Thoracic aorta (tissue), 2 donors: Measurements from ENCODE around the gene DMRT2. TPM values are rescaled to one million over a fixed set of nuclear protein-coding genes. Genes with fewer than 3 reads are reported as not detected.
A peak's percentile ranks its signal among the peaks of the same experiment; 100 is the strongest.

ENCODE experiments used
- ATAC-seq: fragments of 150-250 bp; one replicate; pipeline ENCODE4 v1.8.0; 2017; ENCODE audit warnings: low read depth; ENCODE audit not compliant: insufficient number of reproducible peaks, low FRiP score
- DNase-seq: peaks from one replicate; pipeline ENCODE4 v3.0.0-alpha.2; 2020; ENCODE audit warnings: low spot score
- H3K27ac ChIP-seq, 2 donors: fragments of 200-600 bp; sonication (generic); 1 replicate in 1 of 2; 2 replicates in 1 of 2; pipeline ENCODE4 v1.5.1; 2016; ENCODE audit warnings: mild to moderate bottlenecking in 2 of 2, moderate library complexity in 2 of 2
- H3K27me3 ChIP-seq: fragments of 200-600 bp; sonication (generic); replicated peaks from 2 replicates; pipeline ENCODE4 v1.6.0; 2016; ENCODE audit warnings: mild to moderate bottlenecking; ENCODE audit not compliant: insufficient read depth
- H3K36me3 ChIP-seq: fragments of 200-600 bp; sonication (generic); one replicate; pipeline ENCODE4 v1.5.1; 2016
- H3K4me1 ChIP-seq, 2 donors: fragments of 200-600 bp; sonication (generic); 1 replicate in 1 of 2; 2 replicates in 1 of 2; pipeline versions ENCODE4 v1.5.1 to v1.6.0; 2016; ENCODE audit warnings: low read depth in 2 of 2, mild to moderate bottlenecking in 1 of 2; ENCODE audit not compliant: control insufficient read depth in 1 of 2
- H3K4me3 ChIP-seq: fragments of 200-600 bp; sonication (generic); 2 replicates; pipeline ENCODE4 v1.5.1; 2016; ENCODE audit warnings: mild to moderate bottlenecking
- H3K9me3 ChIP-seq: fragments of 200-600 bp; sonication (generic); 2 replicates; pipeline ENCODE4 v1.5.1; 2016
- CTCF ChIP-seq: fragments of 200-600 bp; sonication (generic); IDR thresholded peaks from one replicate; pipeline ENCODE4 v1.5.1; 2019; ENCODE audit warnings: antibody characterized with exemption
- total RNA-seq, 2 donors: library from RNA; depleted of rRNA; stranded (reverse); fragments of >200 nt; gene quantifications; one replicate each; pipeline versions ENCODE4 v1.1.0 to v1.2.3, GENCODE V29; 2016

Gene DMRT2
- total RNA-seq, 2 donors from 2014 or later = not detected

- H3K27ac ChIP-seq = no peak overlapping the region
- no peaks in the 10 kb centered on the region for H3K36me3 ChIP-seq
- peak overlapping the region; percentile 79 for H3K4me3 ChIP-seq
- H3K4me1 ChIP-seq = peaks cover 20 to 56% of the 10 kb centered on the region in 2 donors
- DNase-seq = no peak
- TF ChIP-seq CTCF = no peak
- ATAC-seq = no peak
- no peaks in the 10 kb centered on the region for H3K9me3 ChIP-seq
- peaks cover 30% of the 10 kb centered on the region for H3K27me3 ChIP-seq
Measured at GRCh38 chr9:1046639-1047572, 3.3 kb upstream of the DMRT2 start.

GRCh38 chr9:1047591-1048230 is 2.4 kb upstream of the DMRT2 start:
- Histone ChIP-seq H3K27ac (no peak overlapping the region), H3K4me1 (peaks cover 25 to 59% of the 10 kb centered on the region in 2 donors)

GRCh38 chr9:1048231-1048619 is 1.9 kb upstream of the DMRT2 start:
- Histone ChIP-seq H3K4me3 (peak overlapping the region; percentile 79), H3K27me3 (peaks cover 32% of the 10 kb centered on the region), H3K36me3 (no peaks in the 10 kb centered on the region), H3K4me1 (peaks cover 26 to 60% of the 10 kb centered on the region in 2 donors), H3K27ac (no peak overlapping the region), H3K9me3 (no peaks in the 10 kb centered on the region)
- no peak for DNase-seq
- no peak for ATAC-seq
- no peak for TF ChIP-seq CTCF

More at GRCh38 chr9:1047591-1048230, 2.4 kb upstream of the DMRT2 start:
- Histone ChIP-seq H3K27me3 (peaks cover 27% of the 10 kb centered on the region), H3K36me3 (no peaks in the 10 kb centered on the region), H3K4me3 (peak overlapping the region; percentile 79), H3K9me3 (no peaks in the 10 kb centered on the region)
- ATAC-seq (no peak), DNase-seq (no peak)
- no peak for TF ChIP-seq CTCF

GRCh38 chr9:1048811-1049210 is 1.3 kb upstream of the DMRT2 start:
- no peak for TF ChIP-seq CTCF
- Histone ChIP-seq H3K4me1 (peaks cover 26 to 60% of the 10 kb centered on the region in 2 donors), H3K27ac (no peak overlapping the region), H3K36me3 (no peaks in the 10 kb centered on the region), H3K27me3 (peaks cover 35% of the 10 kb centered on the region), H3K4me3 (peak overlapping the region; percentile 79), H3K9me3 (no peaks in the 10 kb centered on the region)
- DNase-seq (no peak), ATAC-seq (no peak)

- Histone ChIP-seq H3K4me3 (peak overlapping the region; percentile 41), H3K27ac (no peak overlapping the region), H3K4me1 (peaks cover 26 to 60% of the 10 kb centered on the region in 2 donors), H3K36me3 (no peaks in the 10 kb centered on the region), H3K27me3 (peaks cover 40% of the 10 kb centered on the region), H3K9me3 (no peaks in the 10 kb centered on the region)
- no peak for TF ChIP-seq CTCF
- ATAC-seq (no peak), DNase-seq (no peak)
Measured at GRCh38 chr9:1049641-1050040, 516 bp upstream of the DMRT2 start.
